Measurements from ENCODE around the gene HPN.

GRCh38 chr19:35039881-35040825 is 1.4 kb upstream of the HPN start:
- TF ChIP-seq CTCF (IDR thresholded peaks at IDR 0.05; ENCODE audit: low read depth, low read length, poor library complexity, severe bottlenecking) (no peak), EZH2phosphoT487 (IDR thresholded peaks at IDR 0.05; ENCODE audit: borderline replicate concordance, low read length) (0 out of 2 replicates have a peak, but pooled peaks have one; percentile 63)

Data from DOHH2 (cell line).